DND-41 (cell line): ENCODE measurements around the gene ZNF789.
"Not testable (repeated sequence)": the region's sequence is repeated elsewhere in the genome, so short reads cannot be mapped to it uniquely, and the experiment has no call there.

Experiments
- ATAC-seq: fragments of 200-7000 bp; cut with Tn5 transposase; 3 replicates; pipeline ENCODE4 v1.9.1; 2021; ENCODE audit warnings: low read depth; ENCODE audit not compliant: insufficient read depth
- DNase-seq: peaks from one replicate; pipeline ENCODE4 v3.0.0-alpha.2; 2020
- H2AFZ ChIP-seq: 2 replicates; pipeline ENCODE4 v1.6.0; 2012; ENCODE audit warnings: low read depth, low read length
- H3K27ac ChIP-seq: 2 replicates; pipeline ENCODE4 v1.5.1; 2012; ENCODE audit warnings: low read length, inconsistent platforms
- H3K27me3 ChIP-seq: fragments of 200-600 bp; sonication (generic); 2 replicates; pipeline ENCODE4 v1.6.0; 2012; ENCODE audit warnings: low read length, mild to moderate bottlenecking, inconsistent platforms; ENCODE audit not compliant: insufficient read depth, poor library complexity
- H3K36me3 ChIP-seq: 2 replicates; pipeline ENCODE4 v1.5.1; 2012; ENCODE audit warnings: low read length, inconsistent platforms; ENCODE audit not compliant: insufficient read depth
- H3K4me1 ChIP-seq: 2 replicates; pipeline ENCODE4 v1.5.1; 2012; ENCODE audit warnings: mild to moderate bottlenecking, low read length; ENCODE audit not compliant: insufficient read depth
- H3K4me2 ChIP-seq: 2 replicates; pipeline ENCODE4 v1.6.0; 2012; ENCODE audit warnings: mild to moderate bottlenecking, moderate library complexity, low read length, inconsistent platforms; ENCODE audit not compliant: insufficient read depth
- H3K4me3 ChIP-seq, 2 experiments: fragments of 200-600 bp in 1 of 2; shearing (Covaris generic) in 1 of 2; 2 replicates each; pipeline ENCODE4 v1.5.1; 2012 to 2016; ENCODE audit warnings: inconsistent platforms in 2 of 2, low read length in 2 of 2, mild to moderate bottlenecking in 2 of 2, low read depth in 1 of 2, moderate library complexity in 1 of 2
- H3K79me2 ChIP-seq: 2 replicates; pipeline ENCODE4 v1.6.0; 2012; ENCODE audit warnings: low read length, inconsistent platforms; ENCODE audit not compliant: insufficient read depth
- H3K9ac ChIP-seq: 2 replicates; pipeline ENCODE4 v1.6.0; 2012; ENCODE audit warnings: low read depth, mild to moderate bottlenecking, inconsistent platforms, low read length, moderate library complexity
- H3K9me3 ChIP-seq: 2 replicates; pipeline ENCODE4 v1.5.1; 2012; ENCODE audit warnings: low read length, moderate library complexity, mild to moderate bottlenecking, inconsistent platforms; ENCODE audit not compliant: insufficient read depth, severe bottlenecking
- H4K20me1 ChIP-seq: 2 replicates; pipeline ENCODE4 v1.6.0; 2012; ENCODE audit warnings: low read length; ENCODE audit not compliant: insufficient read depth
- CTCF ChIP-seq: IDR thresholded peaks from 2 replicates; pipeline ENCODE4 v1.5.1; 2012; ENCODE audit warnings: borderline replicate concordance, low read length, moderate library complexity, mild to moderate bottlenecking; ENCODE audit not compliant: poor library complexity, severe bottlenecking; ENCODE audit errors: extremely low read depth
- EZH2 ChIP-seq: IDR thresholded peaks from 3 replicates; pipeline ENCODE4 v1.6.1; 2012; ENCODE audit warnings: borderline replicate concordance, low read depth, mild to moderate bottlenecking, moderate library complexity, low read length, inconsistent platforms; ENCODE audit not compliant: severe bottlenecking

Gene ZNF789

DNA sequence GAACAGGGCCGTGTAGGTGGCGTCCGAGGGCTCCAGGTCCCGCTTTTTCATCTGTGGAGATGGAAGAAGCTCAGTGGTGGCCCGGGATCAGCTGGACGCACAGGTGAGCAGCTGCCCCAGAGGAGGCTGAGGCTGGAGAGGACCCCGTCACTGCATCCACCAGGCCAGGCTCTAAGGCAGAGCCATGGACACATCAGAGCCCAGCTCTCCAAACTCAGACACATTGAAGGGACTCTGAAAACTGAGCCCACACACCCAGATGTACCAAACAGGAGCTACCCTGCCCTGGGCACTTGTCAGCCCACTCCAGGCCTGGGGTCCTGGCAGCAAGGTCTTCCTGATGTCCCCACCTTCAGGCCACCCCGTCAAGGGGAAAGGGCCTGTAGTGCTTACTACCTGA is 42.9 kb upstream of the ZNF789 start:
- Histone ChIP-seq H3K79me2 (no peaks in the 10 kb centered on the region), H3K9ac (no peak overlapping the region), H3K27me3 (no peaks in the 10 kb centered on the region), H3K36me3 (peaks cover 64% of the 10 kb centered on the region), H3K4me2 (no peak overlapping the region), H3K9me3 (no peaks in the 10 kb centered on the region), H3K27ac (no peak overlapping the region), H3K4me1 (no peaks in the 10 kb centered on the region), H2AFZ (no peak overlapping the region), H4K20me1 (peaks cover 11% of the 10 kb centered on the region), H3K4me3 (no peak overlapping the region)
- DNase-seq (no peak), ATAC-seq (no peak)
- TF ChIP-seq EZH2 (no peak), CTCF (no peak)

GRCh38 chr7:99431756-99432540 is 40.7 kb upstream of the ZNF789 start:
- not testable (repeated sequence) for ATAC-seq, H3K4me3 ChIP-seq, DNase-seq, H4K20me1 ChIP-seq, H3K27ac ChIP-seq, H3K27me3 ChIP-seq, H3K4me2 ChIP-seq, H3K9me3 ChIP-seq, H3K9ac ChIP-seq, H2AFZ ChIP-seq, H3K4me1 ChIP-seq
- Histone ChIP-seq H3K79me2 (peaks cover 11% of the 10 kb centered on the region), H3K36me3 (peaks cover 66% of the 10 kb centered on the region)

- no peak overlapping the region for H2AFZ ChIP-seq
- ATAC-seq (no peak), DNase-seq (no peak)
- H3K9me3 ChIP-seq, result no peaks in the 10 kb centered on the region
- H4K20me1 ChIP-seq, result peaks cover 8% of the 10 kb centered on the region; the same call in 1 of the 2 replicates
- H3K9ac ChIP-seq, result no peak overlapping the region
- no peaks in the 10 kb centered on the region for H3K27me3 ChIP-seq
- no peak overlapping the region for H3K27ac ChIP-seq
- no peak overlapping the region for H3K4me2 ChIP-seq
- TF ChIP-seq CTCF (no peak), EZH2 (no peak)
- H3K4me3 ChIP-seq, result no peak overlapping the region
- H3K79me2 ChIP-seq, result peaks cover 23% of the 10 kb centered on the region
- H3K36me3 ChIP-seq, result peaks cover 66% of the 10 kb centered on the region
- peaks cover 18% of the 10 kb centered on the region for H3K4me1 ChIP-seq
Measured at GRCh38 chr7:99433158-99433557, 39.5 kb upstream of the ZNF789 start.

- Histone ChIP-seq H3K79me2 (peaks cover 69% of the 10 kb centered on the region), H3K36me3 (peaks cover 45% of the 10 kb centered on the region)
Measured at GRCh38 chr7:99437946-99438572, 34.6 kb upstream of the ZNF789 start.

More at GRCh38 chr7:99437946-99438572, 34.6 kb upstream of the ZNF789 start:
- H2AFZ ChIP-seq, result peak overlapping the region; percentile 97
- peak; percentile 22 for ATAC-seq
- peak overlapping the region; percentile 95 to 97 for H3K4me3 ChIP-seq
- H3K9me3 ChIP-seq, result no peaks in the 10 kb centered on the region
- TF ChIP-seq CTCF (no peak), EZH2 (no peak)
- peak overlapping the region; percentile 78 for H3K4me2 ChIP-seq
- H3K9ac ChIP-seq, result peak overlapping the region; percentile 94
- H3K4me1 ChIP-seq, result peaks cover 38% of the 10 kb centered on the region
- H4K20me1 ChIP-seq, result peaks cover 16% of the 10 kb centered on the region
- no peaks in the 10 kb centered on the region for H3K27me3 ChIP-seq
- DNase-seq, result no peak
- peak overlapping the region; percentile 79 for H3K27ac ChIP-seq
